Liver (tissue), 9 donors: Measurements from ENCODE around the gene CES5A. TPM values are rescaled to one million over a fixed set of nuclear protein-coding genes. Genes with fewer than 3 reads are reported as not detected.

ENCODE experiments used
- DNase-seq: peaks from one replicate; pipeline ENCODE4 v3.0.0-alpha.2; 2017; ENCODE audit warnings: low spot score
- H3K27ac ChIP-seq, 2 donors: one replicate each; pipeline ENCODE4 v1.7.0; 2013; ENCODE audit warnings: inconsistent platforms in 2 of 2, low read length in 2 of 2, control low read depth in 1 of 2, low read depth in 1 of 2, mild to moderate bottlenecking in 1 of 2
- H3K27me3 ChIP-seq, 4 donors: one replicate each; pipeline versions ENCODE4 v1.6.1 to v1.7.0; 2013; ENCODE audit warnings: low read length in 3 of 4, inconsistent platforms in 1 of 4, mild to moderate bottlenecking in 1 of 4, moderate library complexity in 1 of 4; ENCODE audit not compliant: control insufficient read depth in 4 of 4, insufficient read depth in 4 of 4
- H3K36me3 ChIP-seq, 4 donors: one replicate each; pipeline versions ENCODE4 v1.6.1 to v1.7.0; 2013; ENCODE audit warnings: low read length in 3 of 4, mild to moderate bottlenecking in 3 of 4, low read depth in 1 of 4, moderate library complexity in 1 of 4; ENCODE audit not compliant: control insufficient read depth in 4 of 4, insufficient read depth in 3 of 4
- H3K4me1 ChIP-seq, 4 donors: one replicate each; pipeline versions ENCODE4 v1.6.1 to v1.7.0; 2013; ENCODE audit warnings: low read length in 3 of 4, mild to moderate bottlenecking in 3 of 4, moderate library complexity in 1 of 4; ENCODE audit not compliant: control insufficient read depth in 4 of 4, insufficient read depth in 4 of 4
- H3K4me3 ChIP-seq, 3 donors: one replicate each; pipeline versions ENCODE4 v1.6.1 to v1.7.0; 2013; ENCODE audit warnings: low read length in 3 of 3, control low read depth in 1 of 3, low read depth in 1 of 3, mild to moderate bottlenecking in 1 of 3
- H3K9ac ChIP-seq, 2 donors: one replicate each; pipeline ENCODE4 v1.7.0; 2013; ENCODE audit warnings: low read length in 2 of 2, mild to moderate bottlenecking in 2 of 2, moderate library complexity in 2 of 2, control low read depth in 1 of 2, low read depth in 1 of 2
- H3K9me3 ChIP-seq, 4 donors: one replicate each; pipeline versions ENCODE4 v1.6.1 to v1.7.0; 2013; ENCODE audit warnings: low read length in 3 of 4; ENCODE audit not compliant: control insufficient read depth in 4 of 4
- CTCF ChIP-seq: fragments of 150-350 bp; IDR thresholded peaks from 2 replicates; pipeline ENCODE4 v1.5.1; 2017; ENCODE audit warnings: improper control_type of control experiment, low read depth, low read length; ENCODE audit not compliant: missing input control
- GABPA ChIP-seq, 2 donors: IDR thresholded peaks in 1 of 2; conservative IDR thresholded peaks in 1 of 2; 2 replicates each; pipeline ENCODE4 v1.6.1; 2016; ENCODE audit warnings: antibody characterized with exemption in 2 of 2, mild to moderate bottlenecking in 1 of 2, moderate library complexity in 1 of 2
- HNF4G ChIP-seq: IDR thresholded peaks from 2 replicates; pipeline ENCODE4 v1.6.1; 2016; ENCODE audit warnings: antibody characterized with exemption
- JUND ChIP-seq, 2 donors: IDR thresholded peaks; 2 replicates each; pipeline ENCODE4 v1.6.1; 2016; ENCODE audit warnings: antibody characterized with exemption in 2 of 2
- MAX ChIP-seq: IDR thresholded peaks from 2 replicates; pipeline ENCODE4 v1.6.1; 2016; ENCODE audit warnings: antibody characterized with exemption
- NR2F2 ChIP-seq: IDR thresholded peaks from 2 replicates; pipeline ENCODE4 v1.6.1; 2016; ENCODE audit warnings: antibody characterized with exemption
- RAD21 ChIP-seq, 2 donors: IDR thresholded peaks; 2 replicates each; pipeline ENCODE4 v1.6.1; 2016; ENCODE audit warnings: antibody characterized with exemption in 2 of 2, mild to moderate bottlenecking in 2 of 2
- REST ChIP-seq: IDR thresholded peaks from 2 replicates; pipeline ENCODE4 v1.6.1; 2016; ENCODE audit warnings: antibody characterized with exemption, mild to moderate bottlenecking
- SP1 ChIP-seq: IDR thresholded peaks from 2 replicates; pipeline ENCODE4 v1.6.1; 2018; ENCODE audit warnings: antibody characterized with exemption, mild to moderate bottlenecking
- YY1 ChIP-seq: IDR thresholded peaks from 2 replicates; pipeline ENCODE4 v1.6.1; 2016; ENCODE audit warnings: antibody characterized with exemption, mild to moderate bottlenecking
- ZBTB33 ChIP-seq: IDR thresholded peaks from 2 replicates; pipeline ENCODE4 v1.6.1; 2016; ENCODE audit warnings: antibody characterized with exemption
- WGBS: extraction: QIAGEN DNeasy Blood & Tissue Kit; methylation state at CpG from one replicate; pipeline ENCODE4 v1.1.7; 2013; 5-methylcytosine and 5-hydroxymethylcytosine counted together
- polyA plus RNA-seq, 2 donors: library from polyadenylated mRNA; stranded (reverse) in 1 of 2; unstranded in 1 of 2; fragments of 200-250 nt in 1 of 2; fragments of >200 nt in 1 of 2; fragmentation: Nextera tagmentation in 1 of 2; extraction: Ambion mirVana in 1 of 2; gene quantifications; one replicate each; pipeline versions ENCODE4 v1.2.1 to v1.2.3, GENCODE V29; 2013 to 2015
- total RNA-seq, 2 donors: library from RNA; depleted of rRNA; stranded (reverse); fragments of >200 nt; gene quantifications; one replicate each; pipeline ENCODE4 v1.2.3, GENCODE V29; 2014
- donor health status: healthy.
- donor health status: healthy.
- donor health status: healthy.
- donor health status: healthy.
- donor health status: healthy.

The CES5A gene
- total and polyA plus RNA-seq, 4 donors = 0.67 to 1.5 (median 0.96) TPM; not detected in 1

- Histone ChIP-seq H3K9ac (no peak overlapping the region), H3K4me1 (peaks cover 0 to 6% (median 0%) of the 10 kb centered on the region in 4 donors), H3K36me3 (no peaks in the 10 kb centered on the region), H3K4me3 (no peak overlapping the region), H3K27ac (no peak overlapping the region), H3K27me3 (no peaks in the 10 kb centered on the region), H3K9me3 (peaks cover 0 to 2% (median 0%) of the 10 kb centered on the region in 4 donors)
- 83% methylated on average over 1 of the region's 1 CpG for WGBS
- no peak for DNase-seq
- TF ChIP-seq REST = no peak
- no peak for TF ChIP-seq JUND (IDR thresholded peaks at IDR 0.05)
- no peak for TF ChIP-seq GABPA (IDR thresholded peaks at IDR 0.05 in 1 of 2, conservative IDR thresholded peaks at IDR 0.05 in 1 of 2)
- TF ChIP-seq YY1 = no peak
- TF ChIP-seq HNF4G = no peak
- no peak for TF ChIP-seq RAD21 (IDR thresholded peaks at IDR 0.05)
- TF ChIP-seq MAX = no peak
- TF ChIP-seq SP1 = no peak
- TF ChIP-seq CTCF = no peak
- no peak for TF ChIP-seq NR2F2
Measured at GRCh38 chr16:55898592-55898991, 23.4 kb upstream of the CES5A start.

- no peaks in the 10 kb centered on the region for H3K36me3 ChIP-seq
- H3K27ac ChIP-seq = no peak overlapping the region
- TF ChIP-seq JUND (IDR thresholded peaks at IDR 0.05) (no peak), RAD21 (IDR thresholded peaks at IDR 0.05) (no peak), YY1 (no peak), SP1 (no peak), ZBTB33 (no peak), CTCF (no peak)
- no peak for DNase-seq
- WGBS = 39% methylated on average over 2 of the region's 2 CpGs
- H3K9ac ChIP-seq = no peak overlapping the region
- H3K27me3 ChIP-seq = no peaks in the 10 kb centered on the region
- peaks cover 0 to 12% (median 3%) of the 10 kb centered on the region in 4 donors for H3K4me1 ChIP-seq
- H3K4me3 ChIP-seq = no peak overlapping the region
- H3K9me3 ChIP-seq = peaks cover 0 to 6% (median 2%) of the 10 kb centered on the region in 4 donors
Measured at GRCh38 chr16:55892821-55893220, 17.6 kb upstream of the CES5A start.
